Esophagus squamous epithelium (tissue), 5 donors: Measurements from ENCODE around the gene DNPEP. TPM values are rescaled to one million over a fixed set of nuclear protein-coding genes. Genes with fewer than 3 reads are reported as not detected.

Experiments
- DNase-seq: peaks from one replicate; lab custom pipeline; 2025; lab: John Stamatoyannopoulos, UW
- H3K27ac ChIP-seq, 4 donors: fragments of 200-600 bp; sonication (generic); one replicate each; pipeline ENCODE4 v1.5.1; 2016 to 2019; ENCODE audit warnings: mild to moderate bottlenecking in 1 of 4
- H3K27me3 ChIP-seq, 4 donors: fragments of 200-600 bp; sonication (generic); 1 replicate in 3 of 4; 2 replicates in 1 of 4; pipeline versions ENCODE4 v1.5.1 to v1.6.0; 2017 to 2021; ENCODE audit warnings: antibody characterized with exemption in 1 of 4
- H3K36me3 ChIP-seq, 3 donors: fragments of 200-600 bp; sonication (generic); one replicate each; pipeline ENCODE4 v1.5.1; 2016 to 2019
- H3K4me1 ChIP-seq, 3 donors: fragments of 200-600 bp; sonication (generic); one replicate each; pipeline ENCODE4 v1.5.1; 2017 to 2019
- H3K4me3 ChIP-seq, 4 donors: fragments of 200-600 bp; sonication (generic); 1 replicate in 3 of 4; 2 replicates in 1 of 4; pipeline ENCODE4 v1.5.1; 2016 to 2019; ENCODE audit warnings: mild to moderate bottlenecking in 2 of 4, moderate library complexity in 1 of 4
- H3K9me3 ChIP-seq, 3 donors: fragments of 200-600 bp; sonication (generic); one replicate each; pipeline ENCODE4 v1.5.1; 2016 to 2019
- CTCF ChIP-seq, 6 experiments: fragments of 450-650 bp in 4 of 6; fragments of 200-600 bp in 2 of 6; sonication (generic) in 2 of 6; IDR thresholded peaks; one replicate each; pipeline ENCODE4 v1.5.1; 2016 to 2019; ENCODE audit warnings: antibody characterized with exemption in 6 of 6, mild to moderate bottlenecking in 4 of 6, moderate library complexity in 4 of 6
- POLR2A ChIP-seq, 4 donors: fragments of 450-650 bp; IDR thresholded peaks; one replicate each; pipeline ENCODE4 v1.6.1; 2017; ENCODE audit warnings: antibody characterized with exemption in 4 of 4, mild to moderate bottlenecking in 4 of 4, moderate library complexity in 3 of 4
- WGBS, 2 donors: methylation state at CpG; one replicate each; pipeline ENCODE4 v1.1.5; 2018; 5-methylcytosine and 5-hydroxymethylcytosine counted together
- intact Hi-C: fragments of 100-400 bp; cut with DNase I; formaldehyde crosslinking; loops from one replicate; pipeline ENCODE4 v1.15.0; 2022
- total RNA-seq, 4 donors: library from RNA; depleted of rRNA; stranded (reverse); fragments of >200 nt; gene quantifications; one replicate each; pipeline ENCODE4 v1.1.0, GENCODE V29; 2016
- donor health status: DM: yes; HTN: yes; CAD: no.

The DNPEP gene
- total RNA-seq, 4 donors from 2014 or later = 36.7 to 82.4 (median 39.5) TPM

- intact Hi-C loops = no loop called here
- peaks cover 8 to 30% (median 19%) of the 10 kb centered on the region in 3 donors for H3K4me1 ChIP-seq
- WGBS, 2 donors = 90 to 97% methylated on average over 6 to 9 of the region's 19 CpGs
- no peaks in the 10 kb centered on the region for H3K9me3 ChIP-seq
- H3K27ac ChIP-seq = peak overlapping the region in 2 of 4 donors; percentile 98
- TF ChIP-seq POLR2A (IDR thresholded peaks at IDR 0.05) = no peak
- TF ChIP-seq CTCF (IDR thresholded peaks at IDR 0.05) = no peak
- H3K27me3 ChIP-seq = no peaks in the 10 kb centered on the region
- DNase-seq = no peak
- peaks cover 14 to 57% (median 29%) of the 10 kb centered on the region in 3 donors for H3K36me3 ChIP-seq
- H3K4me3 ChIP-seq = peak overlapping the region in 1 of 4 donors; percentile 95
Measured at GRCh38 chr2:219385958-219386520, 1.7 kb downstream of the DNPEP start.

GRCh38 chr2:219384859-219385258 lies 2.9 kb downstream of the DNPEP start:
- H3K36me3 ChIP-seq = peaks cover 21 to 69% (median 31%) of the 10 kb centered on the region in 3 donors
- H3K9me3 ChIP-seq = no peaks in the 10 kb centered on the region
- WGBS, 2 donors = 65 to 73% methylated on average over 2 of the region's 2 CpGs
- TF ChIP-seq POLR2A (IDR thresholded peaks at IDR 0.05) = no peak
- TF ChIP-seq CTCF (IDR thresholded peaks at IDR 0.05) = no peak
- intact Hi-C loops = no loop called here
- no peaks in the 10 kb centered on the region for H3K27me3 ChIP-seq
- H3K4me3 ChIP-seq = no peak overlapping the region
- DNase-seq = no peak
- H3K4me1 ChIP-seq = peaks cover 8 to 30% (median 19%) of the 10 kb centered on the region in 3 donors
- H3K27ac ChIP-seq = peak overlapping the region in 3 of 4 donors; percentile 38 to 70 (median 60)

- Histone ChIP-seq H3K27ac (no peak overlapping the region), H3K36me3 (peaks cover 21 to 76% (median 31%) of the 10 kb centered on the region in 3 donors), H3K4me3 (no peak overlapping the region), H3K9me3 (no peaks in the 10 kb centered on the region), H3K27me3 (no peaks in the 10 kb centered on the region), H3K4me1 (peaks cover 8 to 30% (median 19%) of the 10 kb centered on the region in 3 donors)
- no peak for DNase-seq
- no peak for TF ChIP-seq POLR2A (IDR thresholded peaks at IDR 0.05)
- no peak for TF ChIP-seq CTCF (IDR thresholded peaks at IDR 0.05)
- WGBS, 2 donors = 80 to 86% methylated on average over 6 to 15 of the region's 15 CpGs
- intact Hi-C loops = no loop called here
Measured at GRCh38 chr2:219384083-219384713, 3.5 kb downstream of the DNPEP start.

GRCh38 chr2:219381448-219381847 lies 6.3 kb downstream of the DNPEP start:
- WGBS, 2 donors = 79 to 80% methylated on average over 1 to 8 of the region's 9 CpGs
- no peak for TF ChIP-seq CTCF (IDR thresholded peaks at IDR 0.05)
- H3K4me3 ChIP-seq = no peak overlapping the region
- H3K36me3 ChIP-seq = peaks cover 19 to 100% (median 30%) of the 10 kb centered on the region in 3 donors
- intact Hi-C loops = no loop called here
- no peak for DNase-seq
- no peak overlapping the region for H3K27ac ChIP-seq
- peaks cover 2 to 16% (median 9%) of the 10 kb centered on the region in 3 donors for H3K4me1 ChIP-seq
- no peaks in the 10 kb centered on the region for H3K27me3 ChIP-seq
- H3K9me3 ChIP-seq = no peaks in the 10 kb centered on the region

- no peak for TF ChIP-seq POLR2A (IDR thresholded peaks at IDR 0.05)
- TF ChIP-seq CTCF (IDR thresholded peaks at IDR 0.05) = no peak
- Histone ChIP-seq H3K36me3 (peaks cover 13 to 99% (median 25%) of the 10 kb centered on the region in 3 donors), H3K27me3 (no peaks in the 10 kb centered on the region), H3K4me1 (peaks cover 0 to 11% (median 4%) of the 10 kb centered on the region in 3 donors), H3K9me3 (no peaks in the 10 kb centered on the region), H3K27ac (no peak overlapping the region), H3K4me3 (no peak overlapping the region)
- no peak for DNase-seq
- intact Hi-C loops = no loop called here
Measured at GRCh38 chr2:219380926-219381325, 6.8 kb downstream of the DNPEP start.
